Activated B cell treated with CpG ODN at 0.5 μM for 24 hours (primary cell): ENCODE data around the gene LOXL1. TPM values are rescaled to one million over a fixed set of nuclear protein-coding genes. Genes with fewer than 3 reads are reported as not detected.
"Not testable (repeated sequence)": the region's sequence is repeated elsewhere in the genome, so short reads cannot be mapped to it uniquely, and the experiment has no call there.

Source experiments
- ATAC-seq: fragments of 200-7000 bp; cut with Tn5 transposase; one replicate; pipeline ENCODE4 v1.10.0; 2021; ENCODE audit warnings: low read depth, mild to moderate bottlenecking, moderate library complexity
- CTCF ChIA-PET: fragments of 350-600 bp; sonication (Branson Sonifier 250); formaldehyde crosslinking; loops from one replicate; lab custom pipeline; 2021; ENCODE audit warnings: antibody characterized with exemption; lab: Charles Lee
- POLR2A ChIA-PET: fragments of 350-600 bp; sonication (Branson Sonifier 250); formaldehyde crosslinking; loops from one replicate; lab custom pipeline; 2021; ENCODE audit warnings: antibody characterized with exemption; lab: Charles Lee
- DNase-seq: peaks from one replicate; pipeline ENCODE4 v3.0.0; 2022
- H3K27ac Mint-ChIP-seq: one replicate; pipeline ENCODE4 v1.8.0; 2020; ENCODE audit warnings: mixed read lengths
- H3K27me3 Mint-ChIP-seq: one replicate; pipeline ENCODE4 v1.8.0; 2021; ENCODE audit warnings: mixed read lengths
- H3K36me3 Mint-ChIP-seq: one replicate; pipeline ENCODE4 v1.8.0; 2021; ENCODE audit warnings: low read depth, mixed read lengths
- H3K4me1 Mint-ChIP-seq: one replicate; pipeline ENCODE4 v1.8.0; 2021; ENCODE audit warnings: mixed read lengths
- H3K4me3 Mint-ChIP-seq: one replicate; pipeline ENCODE4 v1.8.0; 2020; ENCODE audit warnings: mild to moderate bottlenecking, mixed read lengths
- H3K9me3 Mint-ChIP-seq: one replicate; pipeline ENCODE4 v1.8.0; 2020; ENCODE audit warnings: mixed read lengths
- CTCF ChIP-seq: fragments of 200-600 bp; IDR thresholded peaks from one replicate; pipeline ENCODE4 v1.8.0; 2022; ENCODE audit warnings: antibody characterized with exemption, mild to moderate bottlenecking
- intact Hi-C: fragments of 100-400 bp; cut with micrococcal nuclease; formaldehyde crosslinking; loops from one replicate; pipeline ENCODE4 v1.15.1; 2024
- total RNA-seq: library from RNA; stranded (reverse); gene quantifications from 2 replicates; pipeline ENCODE4 v1.2.3, GENCODE V29; 2022

Gene LOXL1
- total RNA-seq, 1 donor from 2014 or later, result 1.1 TPM

- POLR2A ChIA-PET, result no interaction called here
- Mint-ChIP-seq H3K27ac (no peak overlapping the region), H3K27me3 (peaks cover 2% of the 10 kb centered on the region), H3K36me3 (no peaks in the 10 kb centered on the region), H3K4me1 (peaks cover 11% of the 10 kb centered on the region), H3K9me3 (no peaks in the 10 kb centered on the region), H3K4me3 (no peak overlapping the region)
- intact Hi-C loops, result no loop called here
- no peak for DNase-seq
- CTCF ChIA-PET, result interaction anchor here (0.6 kb wide), 1 partner anchor 8 kb away, joined by 3 read pairs; no protein-coding TSS in a partner anchor
- no peak for TF ChIP-seq CTCF
- ATAC-seq, result no peak
These were observed 31.5 kb downstream of the LOXL1 start for GRCh38 chr15:73957785-73958184.

- no peak overlapping the region for H3K27ac Mint-ChIP-seq
These were observed 32.8 kb downstream of the LOXL1 start for GRCh38 chr15:73959012-73959581.

GRCh38 chr15:73959801-73960200 is 33.5 kb downstream of the LOXL1 start:
- H3K9me3 Mint-ChIP-seq, result no peaks in the 10 kb centered on the region
- ChIA-PET CTCF (interaction anchor here (1.0 kb wide), 2 partner anchors 9 to 13 kb away, joined by 3 read pairs; no protein-coding TSS in a partner anchor), POLR2A (no interaction called here)
- peaks cover 13% of the 10 kb centered on the region for H3K4me1 Mint-ChIP-seq
- ATAC-seq, result no peak
- no peak overlapping the region for H3K4me3 Mint-ChIP-seq
- H3K36me3 Mint-ChIP-seq, result no peaks in the 10 kb centered on the region
- DNase-seq, result no peak
- intact Hi-C loops, result no loop called here
- no peak overlapping the region for H3K27ac Mint-ChIP-seq
- H3K27me3 Mint-ChIP-seq, result peaks cover 7% of the 10 kb centered on the region
- no peak for TF ChIP-seq CTCF

More at GRCh38 chr15:73959012-73959581, 32.8 kb downstream of the LOXL1 start:
- CTCF ChIA-PET, result interaction anchor here (1.0 kb wide), 2 partner anchors 8 to 14 kb away, joined by 3 read pairs; no protein-coding TSS in a partner anchor
- Mint-ChIP-seq H3K4me1 (peaks cover 11% of the 10 kb centered on the region), H3K9me3 (no peaks in the 10 kb centered on the region), H3K4me3 (no peak overlapping the region), H3K27me3 (peaks cover 7% of the 10 kb centered on the region), H3K36me3 (no peaks in the 10 kb centered on the region)
- POLR2A ChIA-PET, result no interaction called here
- ATAC-seq, result peak; percentile 45
- DNase-seq, result no peak
- no peak for TF ChIP-seq CTCF
- intact Hi-C loops, result no loop called here

GRCh38 chr15:73960472-73961070 is 34.3 kb downstream of the LOXL1 start:
- H3K36me3 Mint-ChIP-seq, H3K27me3 Mint-ChIP-seq, DNase-seq, H3K9me3 Mint-ChIP-seq, intact Hi-C loops, CTCF ChIA-PET, H3K27ac Mint-ChIP-seq, POLR2A ChIA-PET, H3K4me3 Mint-ChIP-seq, ATAC-seq: not testable (repeated sequence)
- H3K4me1 Mint-ChIP-seq, result peaks cover 20% of the 10 kb centered on the region

- peaks cover 33% of the 10 kb centered on the region for H3K4me1 Mint-ChIP-seq
- intact Hi-C loops, result no loop called here
- H3K27me3 Mint-ChIP-seq, result peaks cover 5% of the 10 kb centered on the region
- DNase-seq, result no peak
- no peaks in the 10 kb centered on the region for H3K36me3 Mint-ChIP-seq
- POLR2A ChIA-PET, result no interaction called here
- CTCF ChIA-PET, result interaction anchor here (3.8 kb wide), 1 partner anchor 11 kb away, joined by 18 read pairs; no protein-coding TSS in a partner anchor
- H3K9me3 Mint-ChIP-seq, result no peaks in the 10 kb centered on the region
- no peak for TF ChIP-seq CTCF
- H3K4me3 Mint-ChIP-seq, result no peak overlapping the region
- no peak overlapping the region for H3K27ac Mint-ChIP-seq
- no peak for ATAC-seq
These were observed 36.2 kb downstream of the LOXL1 start for GRCh38 chr15:73962433-73962832.
